Erythroblast (primary cell): ENCODE data around the gene PRKCZ.

Experiments
- GATA1 ChIP-seq: IDR thresholded peaks from 2 replicates; pipeline ENCODE4 v1.6.1; 2011; ENCODE audit warnings: low read depth, mild to moderate bottlenecking, control low read depth, low read length, moderate library complexity
- POLR2A ChIP-seq: IDR thresholded peaks from 2 replicates; pipeline ENCODE4 v1.6.1; 2011; ENCODE audit warnings: mild to moderate bottlenecking, low read length

DNA sequence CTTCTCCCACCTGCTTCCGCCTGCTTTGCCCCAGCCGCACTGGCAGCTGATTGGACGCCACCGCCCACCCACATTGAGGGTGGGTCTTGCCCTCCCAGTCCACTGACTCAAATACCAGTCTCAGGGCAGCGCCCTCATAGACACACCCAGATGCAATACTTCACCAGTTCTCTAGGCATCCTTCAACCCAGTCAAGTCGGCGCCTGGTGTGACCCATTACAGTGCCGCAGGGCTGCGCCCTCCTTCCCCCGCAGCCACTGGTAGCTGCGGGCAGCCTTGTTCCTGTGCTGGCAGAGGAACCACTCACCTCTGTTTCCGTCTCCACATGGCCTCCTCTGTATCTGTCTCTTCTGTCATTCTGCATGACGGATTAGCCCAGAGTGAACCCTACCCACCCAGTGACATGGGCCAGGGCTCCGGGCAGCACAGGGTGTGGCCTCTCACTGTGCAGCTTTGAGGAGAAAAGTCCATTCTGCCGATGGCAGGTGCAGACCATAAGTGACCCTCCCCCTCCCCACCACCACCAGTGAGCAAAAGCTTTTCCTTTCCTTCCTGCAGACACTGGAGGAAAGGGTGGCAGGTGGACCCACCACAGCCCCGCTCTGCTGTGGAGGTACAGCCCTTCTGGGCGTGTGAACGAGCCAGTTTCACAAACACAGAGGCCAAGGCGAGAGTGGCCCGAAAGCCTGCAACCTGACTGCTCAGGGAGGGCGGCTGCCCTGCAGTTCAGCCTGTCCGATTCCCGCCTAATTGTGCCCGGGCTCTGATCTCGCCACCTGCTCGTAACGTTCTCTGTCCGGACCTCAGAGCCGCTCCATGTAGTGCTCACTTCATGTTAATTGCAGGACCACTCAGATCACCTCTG lies 87.3 kb downstream of the PRKCZ start:
- TF ChIP-seq POLR2A = no peak
- TF ChIP-seq GATA1 = no peak
